HG03575 (cell line): ENCODE data around the gene EFCC1.
"Not testable (repeated sequence)": the region's sequence is repeated elsewhere in the genome, so short reads cannot be mapped to it uniquely, and the experiment has no call there.

ENCODE experiments used
- ATAC-seq: cut with Tn5 transposase; IDR thresholded peaks from one replicate; pipeline ENCODE4 v1.9.1; 2021; ENCODE audit not compliant: unreplicated experiment, insufficient number of reproducible peaks, low FRiP score; ENCODE audit errors: extremely low read depth

The EFCC1 gene

DNA sequence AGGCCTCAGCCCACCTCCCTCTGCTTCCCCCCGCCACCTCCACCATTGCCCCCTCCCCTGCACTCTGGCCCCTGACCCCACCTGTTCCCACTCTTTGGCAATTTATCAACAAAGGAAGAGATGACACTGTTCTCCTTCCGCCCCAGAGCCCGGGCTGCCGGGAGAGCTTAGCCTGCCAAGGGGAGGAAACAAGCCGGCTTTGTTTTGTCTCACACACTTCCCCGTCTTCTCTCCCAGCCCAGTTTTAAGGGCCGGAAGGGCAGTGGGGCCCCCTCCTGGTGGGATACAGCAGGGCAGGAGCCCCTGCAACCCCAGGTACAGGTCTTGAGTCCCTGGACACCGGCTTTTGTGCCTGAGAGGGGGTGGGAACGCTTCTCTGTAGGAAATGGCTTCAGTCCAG lies 86.8 kb downstream of the EFCC1 start:
- not testable (repeated sequence) for ATAC-seq

GRCh38 chr3:129088312-129088711 lies 87.2 kb downstream of the EFCC1 start:
- not testable (repeated sequence) for ATAC-seq
